ENCODE results near the gene ANKRD40.

Gene ANKRD40

DNA sequence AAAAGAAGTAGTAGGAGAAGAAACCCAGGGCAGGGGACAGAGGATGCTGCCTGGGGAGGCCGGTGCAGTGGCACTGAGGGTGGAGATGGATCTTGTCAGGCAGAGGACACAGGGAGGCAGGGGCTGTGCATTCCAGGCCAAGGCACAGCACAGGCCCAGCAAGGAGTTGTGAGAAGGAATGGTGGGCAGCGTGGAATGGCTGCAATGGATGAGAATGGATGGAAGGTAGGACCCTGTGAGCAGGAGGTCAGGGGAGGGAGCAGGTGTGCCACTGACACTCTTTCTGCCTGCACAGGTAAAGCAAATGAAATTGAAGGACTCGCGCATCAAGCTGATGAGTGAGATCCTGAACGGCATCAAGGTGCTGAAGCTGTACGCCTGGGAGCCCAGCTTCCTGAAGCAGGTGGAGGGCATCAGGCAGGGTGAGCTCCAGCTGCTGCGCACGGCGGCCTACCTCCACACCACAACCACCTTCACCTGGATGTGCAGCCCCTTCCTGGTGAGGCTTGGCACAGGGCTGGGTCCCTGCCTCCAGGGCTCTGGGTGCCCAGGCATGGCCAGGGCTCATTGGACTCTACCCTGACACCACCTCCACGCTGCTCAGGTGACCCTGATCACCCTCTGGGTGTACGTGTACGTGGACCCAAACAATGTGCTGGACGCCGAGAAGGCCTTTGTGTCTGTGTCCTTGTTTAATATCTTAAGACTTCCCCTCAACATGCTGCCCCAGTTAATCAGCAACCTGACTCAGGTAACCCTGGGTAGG is 40.3 kb downstream of the ANKRD40 start:
- no peak for DNase-seq

- DNase-seq = no peak
Observed at GRCh38 chr17:50666316-50666715, 41.4 kb downstream of the ANKRD40 start.

DNA sequence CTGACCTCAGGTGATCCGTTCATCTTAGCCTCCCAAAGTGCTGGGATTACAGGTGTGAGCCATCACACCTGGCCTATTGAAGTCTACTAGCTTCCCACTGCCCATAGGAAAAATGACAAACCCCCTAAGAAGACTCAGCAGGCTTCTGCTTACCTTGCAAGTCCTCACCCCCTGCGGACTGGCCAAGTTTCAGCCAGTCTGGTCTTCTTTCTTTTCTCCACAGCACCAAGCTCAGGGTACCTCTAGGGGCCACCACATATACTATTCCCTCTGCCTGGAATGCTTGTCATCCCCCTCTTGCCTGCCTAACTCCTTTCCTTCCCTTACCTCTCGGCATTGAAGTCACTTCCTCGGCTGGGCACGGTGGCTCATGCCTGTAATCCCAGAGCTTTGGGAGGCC is 41.9 kb downstream of the ANKRD40 start:
- DNase-seq = no peak

DNA sequence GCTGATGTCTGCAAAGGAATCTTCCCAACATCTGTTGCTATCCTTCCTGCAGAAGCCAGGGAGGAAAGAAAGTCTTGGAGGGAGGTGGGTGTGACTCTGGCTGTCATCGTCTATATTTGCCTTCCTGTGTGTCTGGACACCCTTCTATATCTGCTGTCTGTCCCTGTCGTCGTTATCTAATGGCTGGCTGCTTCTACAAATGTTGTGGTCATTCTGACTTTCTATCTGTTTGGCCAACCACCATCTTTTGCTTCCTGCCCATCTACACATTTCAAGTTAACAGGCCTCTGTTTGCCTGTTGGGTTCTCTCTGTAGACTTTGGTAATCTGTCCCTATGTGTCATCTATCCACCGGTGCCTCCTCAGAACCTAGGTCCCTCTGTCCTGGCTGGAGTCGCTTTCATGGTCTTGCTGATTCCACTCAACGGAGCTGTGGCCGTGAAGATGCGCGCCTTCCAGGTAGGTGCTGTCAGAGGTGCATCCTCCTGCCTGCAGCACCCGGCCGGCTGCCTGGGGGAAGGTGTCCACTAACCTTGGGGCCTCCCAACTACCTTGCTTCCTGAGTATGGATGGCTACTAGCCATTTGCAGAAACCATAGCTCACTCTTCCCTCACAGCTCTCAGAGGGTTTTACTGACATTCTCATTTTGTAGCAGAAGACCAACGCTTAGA is 42.8 kb downstream of the ANKRD40 start:
- no peak for DNase-seq

- no peak for DNase-seq
Observed at GRCh38 chr17:50663812-50664374, 43.8 kb downstream of the ANKRD40 start.

- no peak for DNase-seq
Observed at GRCh38 chr17:50662632-50663225, 45.0 kb downstream of the ANKRD40 start.

DNA sequence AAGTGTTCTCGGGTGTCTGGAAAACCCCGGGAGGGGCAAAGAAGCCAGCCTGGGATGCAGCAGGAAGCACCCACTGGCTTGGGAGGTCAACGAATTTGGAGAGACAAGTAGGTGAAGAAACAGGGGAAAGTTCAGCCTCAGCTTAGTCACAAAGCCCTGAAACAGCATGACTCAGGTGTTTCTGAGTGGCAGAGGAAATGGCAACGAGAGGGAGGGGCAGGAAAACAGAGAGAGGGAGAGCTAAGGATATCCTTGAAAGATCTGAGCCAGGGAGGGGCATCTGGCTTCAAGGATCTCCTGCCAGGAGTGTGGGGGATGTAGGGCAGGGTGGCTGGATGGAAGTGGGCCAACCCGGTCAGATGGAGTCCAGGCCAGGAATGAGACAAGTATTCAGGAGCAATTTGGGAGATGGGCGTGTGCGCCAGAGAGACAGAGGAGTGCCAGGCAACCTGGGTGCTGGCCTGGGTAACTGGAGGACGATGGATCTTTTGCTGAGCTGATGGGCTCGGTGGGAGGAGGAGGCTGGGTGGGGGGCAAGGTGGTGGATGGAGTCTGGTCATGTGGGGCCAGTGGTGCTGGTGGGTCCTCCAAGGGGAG is 45.8 kb downstream of the ANKRD40 start:
- DNase-seq = no peak

DNA sequence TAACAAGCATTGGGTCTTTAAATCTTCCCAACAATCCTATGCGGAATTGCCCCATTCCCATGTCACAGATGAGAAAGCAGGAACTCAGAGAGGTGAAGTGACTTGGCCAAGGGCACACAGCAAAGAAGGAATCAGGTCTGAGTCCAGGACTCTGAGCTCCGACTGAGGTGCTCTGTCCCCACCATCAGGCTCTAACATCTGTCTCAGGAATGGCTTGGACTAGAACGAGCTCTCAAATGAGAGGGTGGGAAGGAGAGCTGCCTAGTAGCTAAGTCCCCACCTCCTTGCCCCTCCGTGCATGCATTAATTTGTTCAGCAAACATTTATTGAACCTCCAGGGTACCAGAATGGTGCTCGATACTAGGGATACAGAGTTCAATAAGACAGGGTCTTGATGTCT is 46.4 kb downstream of the ANKRD40 start:
- DNase-seq = no peak

- no peak for DNase-seq
Observed at GRCh38 chr17:50660887-50661345, 46.8 kb downstream of the ANKRD40 start.

DNA sequence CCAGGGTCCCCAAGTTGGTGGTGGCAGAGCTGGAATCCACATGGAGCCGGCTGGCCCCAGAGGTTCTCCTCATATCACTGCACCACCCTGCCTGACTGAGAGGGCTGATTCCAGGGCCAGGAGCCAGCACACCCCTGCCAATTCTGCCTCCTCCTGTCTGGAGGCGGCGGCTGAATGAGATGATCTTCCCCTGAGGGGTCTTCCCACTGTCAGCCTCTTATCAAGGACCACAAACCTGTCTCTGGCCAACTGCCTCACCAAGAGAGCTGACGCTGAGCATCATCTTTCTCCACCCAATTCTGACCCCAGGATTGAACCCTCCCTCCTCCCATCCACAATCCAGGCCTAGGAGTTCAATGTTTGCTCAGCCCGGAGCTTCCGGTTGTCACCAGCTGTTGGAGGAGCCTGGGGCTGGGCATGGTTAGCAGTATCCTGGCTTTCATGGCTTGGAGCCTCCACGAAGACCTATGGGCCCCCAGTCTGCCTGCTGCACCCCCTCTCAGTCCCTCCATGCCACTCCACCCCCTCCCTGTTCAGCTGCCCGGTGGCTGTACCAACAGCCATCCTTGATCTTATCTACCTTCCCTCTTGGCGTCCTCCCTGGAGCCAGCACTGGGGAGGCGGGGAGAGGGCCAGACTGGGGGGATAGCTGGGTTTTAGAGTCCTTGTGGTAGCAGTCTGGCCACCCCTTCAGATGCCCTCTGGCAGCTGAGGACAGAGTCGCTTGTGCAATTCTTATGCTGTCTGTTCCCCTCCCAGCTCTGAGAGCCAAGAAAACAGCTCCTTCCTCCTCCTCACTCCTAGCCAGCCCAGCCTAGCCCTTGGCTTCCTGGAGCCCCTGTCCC is 47.5 kb downstream of the ANKRD40 start:
- no peak for DNase-seq

DNA sequence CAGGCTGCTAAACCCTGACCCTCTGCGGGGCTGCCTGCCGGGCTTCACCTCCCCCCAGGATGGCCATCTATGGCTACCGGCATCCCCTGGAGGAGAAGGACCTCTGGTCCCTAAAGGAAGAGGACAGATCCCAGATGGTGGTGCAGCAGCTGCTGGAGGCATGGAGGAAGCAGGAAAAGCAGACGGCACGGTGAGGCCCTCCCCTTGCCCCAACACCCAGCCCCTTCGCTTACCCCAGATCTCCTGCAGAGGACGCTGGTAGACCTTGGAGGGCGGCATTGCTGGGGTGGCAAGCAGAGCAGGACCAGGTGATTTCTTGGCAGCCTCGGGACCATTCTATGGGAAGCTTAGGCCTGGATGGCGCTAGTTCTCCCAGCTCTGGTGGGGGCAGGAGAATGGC is 48.5 kb downstream of the ANKRD40 start:
- DNase-seq = no peak

GRCh38 chr17:50658616-50659015 is 49.1 kb downstream of the ANKRD40 start:
- DNase-seq = no peak

DNA sequence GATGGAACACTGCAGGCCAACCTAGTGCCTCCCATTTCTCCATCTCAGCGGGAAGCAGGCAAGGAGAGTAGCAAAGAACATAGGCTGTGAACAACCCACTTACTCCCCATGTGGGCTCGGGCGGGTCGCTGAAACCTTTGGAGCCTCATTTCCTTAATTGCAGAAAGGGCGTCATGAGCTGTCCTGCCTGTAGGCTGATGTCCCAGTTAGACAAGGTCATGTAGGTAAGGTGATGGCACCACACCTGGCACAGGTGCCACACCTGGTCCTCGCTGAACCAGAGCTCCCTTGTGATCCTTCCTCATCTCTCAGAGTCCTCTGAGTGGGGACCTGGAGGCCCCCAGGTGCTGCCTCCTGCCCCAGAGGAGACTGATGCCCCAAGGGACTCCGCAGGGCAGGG is 50.1 kb downstream of the ANKRD40 start:
- DNase-seq = no peak

DNA sequence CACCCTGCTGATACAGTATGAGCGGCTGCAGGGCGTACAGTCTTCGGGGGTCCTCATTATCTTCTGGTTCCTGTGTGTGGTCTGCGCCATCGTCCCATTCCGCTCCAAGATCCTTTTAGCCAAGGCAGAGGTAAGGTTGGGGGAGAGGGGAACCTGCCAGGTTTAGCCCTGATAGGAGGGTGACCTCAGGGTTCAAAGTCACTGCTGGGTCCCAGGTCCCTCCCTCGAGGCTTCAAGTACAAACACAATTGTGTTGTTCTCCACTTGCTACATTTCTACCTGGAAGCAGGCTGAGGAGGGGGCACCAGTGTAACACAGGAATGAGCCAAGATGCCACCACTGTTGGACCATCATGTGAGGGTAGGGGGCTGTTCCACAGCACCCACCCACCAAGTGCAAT is 50.7 kb downstream of the ANKRD40 start:
- DNase-seq = no peak

GRCh38 chr17:50656509-50656908 is 51.2 kb downstream of the ANKRD40 start:
- DNase-seq = no peak

DNA sequence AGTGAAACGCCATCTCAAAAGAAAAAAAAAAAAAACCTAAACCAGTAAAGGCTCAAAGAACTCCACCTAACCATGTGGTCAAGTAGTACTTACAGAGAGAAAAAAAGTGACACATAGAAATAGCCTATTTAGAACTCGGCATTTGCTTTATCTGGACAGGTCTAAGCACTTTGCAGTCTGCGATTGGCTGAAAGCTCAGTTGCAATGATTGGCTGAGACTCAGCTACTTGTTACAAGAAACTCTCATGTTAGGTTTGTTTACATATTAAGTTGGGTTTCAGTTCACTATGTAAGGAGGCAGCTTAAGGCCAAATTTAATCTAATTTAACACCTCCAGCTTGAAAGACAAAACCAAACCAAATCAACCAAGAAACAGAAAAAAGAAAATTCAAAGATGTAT is 54.0 kb downstream of the ANKRD40 start:
- DNase-seq = no peak

GRCh38 chr17:50651661-50652060 is 56.1 kb downstream of the ANKRD40 start:
- DNase-seq = no peak

GRCh38 chr17:50649042-50649908 is 58.4 kb downstream of the ANKRD40 start:
- no peak for DNase-seq

GRCh38 chr17:50647187-50647586 is 60.5 kb downstream of the ANKRD40 start:
- DNase-seq = no peak

DNA sequence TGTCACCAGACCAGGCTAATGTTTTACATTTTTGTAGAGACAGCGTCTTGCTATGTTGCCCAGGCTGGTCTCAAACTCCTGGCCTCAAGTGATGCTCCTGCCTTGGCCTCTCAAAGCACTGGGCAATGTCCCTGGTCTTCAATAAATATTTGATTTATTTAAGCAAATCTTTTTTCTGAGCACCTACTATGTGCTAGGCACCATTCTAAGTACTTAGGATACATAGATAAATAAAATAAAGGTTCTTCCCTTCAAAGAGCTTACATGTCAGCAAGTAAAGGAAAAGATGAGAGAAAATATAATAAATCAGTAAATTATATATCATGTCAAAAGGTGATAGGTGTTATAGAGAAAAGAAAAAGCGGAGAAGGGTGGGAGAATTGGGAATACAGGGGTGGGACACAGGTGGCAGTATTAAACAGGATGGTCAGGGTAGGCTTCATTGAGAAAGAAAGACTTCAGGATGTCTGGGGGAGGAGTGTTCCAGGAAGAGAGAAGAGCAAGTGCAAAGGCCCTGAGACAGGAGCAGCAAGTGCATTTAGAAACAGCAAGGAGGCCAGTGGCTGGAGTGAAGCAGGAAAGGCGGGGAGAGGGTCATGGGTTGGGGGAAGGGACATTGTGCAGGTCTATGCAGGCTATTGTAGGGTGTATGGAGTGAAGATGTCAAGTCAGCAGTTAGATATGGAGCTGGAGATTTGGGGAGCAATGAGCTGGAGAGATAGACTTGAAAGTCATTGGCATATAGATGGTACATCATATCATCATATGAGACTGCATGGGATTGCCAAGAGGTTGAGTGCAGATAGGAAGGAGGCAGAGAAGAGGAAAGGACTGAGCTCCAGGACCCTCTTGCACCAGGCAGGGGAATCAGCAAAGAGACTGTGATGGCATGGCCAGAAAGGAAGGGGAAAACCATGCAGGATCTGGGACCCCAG is 61.7 kb downstream of the ANKRD40 start:
- no peak for DNase-seq
